ENCODE results near the gene CSAD. TPM values are rescaled to one million over a fixed set of nuclear protein-coding genes. Genes with fewer than 3 reads are reported as not detected.

The CSAD gene
- total and polyA plus RNA-seq, 2 of the 13 experiments (the other 11 are each of a cell fraction or from before 2014, with no cell fraction given), result 7.2 to 23.5 TPM

DNA sequence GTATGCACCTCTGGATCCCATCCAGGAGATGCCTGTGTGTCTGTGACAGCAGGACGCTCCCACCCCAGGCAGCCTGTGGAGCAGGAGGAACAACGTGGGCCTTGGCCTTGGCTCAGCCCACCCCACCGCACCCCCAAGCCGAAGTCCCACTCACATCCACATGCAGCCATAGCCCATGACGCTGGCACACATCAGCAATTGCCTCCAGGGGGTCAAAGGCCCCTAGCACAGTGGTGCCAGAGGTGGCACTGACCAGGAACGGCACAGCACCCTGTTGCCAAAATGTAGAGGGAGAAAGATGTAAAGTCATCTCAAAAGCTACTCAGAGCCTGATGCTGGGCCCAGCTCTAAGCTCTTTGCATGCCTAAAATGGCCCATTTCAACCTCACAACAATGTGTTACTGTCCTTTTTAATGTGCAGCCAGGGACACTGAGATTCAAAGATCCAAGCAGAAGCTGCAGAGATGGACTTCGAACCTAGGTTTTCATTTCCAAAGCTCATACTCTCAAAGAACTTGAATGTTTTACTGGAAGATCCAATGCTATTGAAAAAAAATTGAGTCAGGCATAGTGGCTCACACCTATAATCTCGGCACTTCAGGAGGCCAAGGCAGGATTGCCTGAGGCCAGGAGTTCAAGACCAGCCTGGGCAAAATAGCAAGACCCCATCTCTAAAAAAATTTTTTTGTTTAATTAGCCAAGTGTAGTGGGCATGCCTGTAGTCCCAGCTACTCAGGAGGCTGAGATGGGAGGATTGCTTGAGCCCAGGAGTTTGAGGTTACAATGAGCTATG is 19.4 kb downstream of the CSAD start (continued):
- TF ChIP-seq ZSCAN9 (CRISPR knock-in tag; IDR thresholded peaks at IDR 0.05; ENCODE audit: borderline replicate concordance), result no peak
- TF ChIP-seq ZFP36L1 (CRISPR knock-in tag; IDR thresholded peaks at IDR 0.05), result no peak
- no peak for TF ChIP-seq KDM3A (CRISPR knock-in tag; IDR thresholded peaks at IDR 0.05; ENCODE audit: low read depth)
- TF ChIP-seq, protein P1, sequence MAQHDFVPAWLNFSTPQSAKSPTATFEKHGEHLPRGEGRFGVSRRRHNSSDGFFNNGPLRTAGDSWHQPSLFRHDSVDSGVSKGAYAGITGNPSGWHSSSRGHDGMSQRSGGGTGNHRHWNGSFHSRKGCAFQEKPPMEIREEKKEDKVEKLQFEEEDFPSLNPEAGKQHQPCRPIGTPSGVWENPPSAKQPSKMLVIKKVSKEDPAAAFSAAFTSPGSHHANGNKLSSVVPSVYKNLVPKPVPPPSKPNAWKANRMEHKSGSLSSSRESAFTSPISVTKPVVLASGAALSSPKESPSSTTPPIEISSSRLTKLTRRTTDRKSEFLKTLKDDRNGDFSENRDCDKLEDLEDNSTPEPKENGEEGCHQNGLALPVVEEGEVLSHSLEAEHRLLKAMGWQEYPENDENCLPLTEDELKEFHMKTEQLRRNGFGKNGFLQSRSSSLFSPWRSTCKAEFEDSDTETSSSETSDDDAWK (CRISPR knock-in tag; IDR thresholded peaks at IDR 0.05), result no peak
- no peak for TF ChIP-seq NFAT5 (CRISPR knock-in tag; IDR thresholded peaks at IDR 0.05)
- TF ChIP-seq ZNF615 (CRISPR knock-in tag; IDR thresholded peaks at IDR 0.05; ENCODE audit: borderline replicate concordance), result no peak
- TF ChIP-seq ZNF326 (CRISPR knock-in tag; IDR thresholded peaks at IDR 0.05; ENCODE audit: borderline replicate concordance), result no peak
- TF ChIP-seq ZNF121 (CRISPR knock-in tag; IDR thresholded peaks at IDR 0.05), result peak; percentile 74
- TF ChIP-seq, protein P2, sequence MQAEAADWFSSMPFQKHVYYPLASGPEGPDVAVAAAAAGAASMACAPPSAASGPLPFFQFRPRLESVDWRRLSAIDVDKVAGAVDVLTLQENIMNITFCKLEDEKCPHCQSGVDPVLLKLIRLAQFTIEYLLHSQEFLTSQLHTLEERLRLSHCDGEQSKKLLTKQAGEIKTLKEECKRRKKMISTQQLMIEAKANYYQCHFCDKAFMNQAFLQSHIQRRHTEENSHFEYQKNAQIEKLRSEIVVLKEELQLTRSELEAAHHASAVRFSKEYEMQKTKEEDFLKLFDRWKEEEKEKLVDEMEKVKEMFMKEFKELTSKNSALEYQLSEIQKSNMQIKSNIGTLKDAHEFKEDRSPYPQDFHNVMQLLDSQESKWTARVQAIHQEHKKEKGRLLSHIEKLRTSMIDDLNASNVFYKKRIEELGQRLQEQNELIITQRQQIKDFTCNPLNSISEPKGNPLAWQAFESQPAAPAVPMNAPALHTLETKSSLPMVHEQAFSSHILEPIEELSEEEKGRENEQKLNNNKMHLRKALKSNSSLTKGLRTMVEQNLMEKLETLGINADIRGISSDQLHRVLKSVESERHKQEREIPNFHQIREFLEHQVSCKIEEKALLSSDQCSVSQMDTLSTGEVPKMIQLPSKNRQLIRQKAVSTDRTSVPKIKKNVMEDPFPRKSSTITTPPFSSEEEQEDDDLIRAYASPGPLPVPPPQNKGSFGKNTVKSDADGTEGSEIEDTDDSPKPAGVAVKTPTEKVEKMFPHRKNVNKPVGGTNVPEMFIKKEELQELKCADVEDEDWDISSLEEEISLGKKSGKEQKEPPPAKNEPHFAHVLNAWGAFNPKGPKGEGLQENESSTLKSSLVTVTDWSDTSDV (CRISPR knock-in tag; IDR thresholded peaks at IDR 0.05), result no peak
- TF ChIP-seq NCOA2 (CRISPR knock-in tag; IDR thresholded peaks at IDR 0.05), result peak; percentile 27; the same call in 1 of the 2 replicates
- no peak for TF ChIP-seq BATF2 (CRISPR knock-in tag; IDR thresholded peaks at IDR 0.05)
- TF ChIP-seq ZFP37 (CRISPR knock-in tag; IDR thresholded peaks at IDR 0.05; ENCODE audit: borderline replicate concordance), result no peak
- TF ChIP-seq ATF4 (CRISPR knock-in tag; IDR thresholded peaks at IDR 0.05), result no peak
- TF ChIP-seq ZNF276 (CRISPR knock-in tag; IDR thresholded peaks at IDR 0.05; ENCODE audit: low read depth), result no peak
- TF ChIP-seq ZNF20 (CRISPR knock-in tag; IDR thresholded peaks at IDR 0.05), result no peak

Measured in HepG2 (cell line).